GM23338 (cell line): ENCODE measurements around the gene CIDEB. TPM values are rescaled to one million over a fixed set of nuclear protein-coding genes. Genes with fewer than 3 reads are reported as not detected.

ENCODE experiments used
- ATAC-seq: fragments of 200-7000 bp; cut with Tn5 transposase; 3 replicates; pipeline ENCODE4 v1.9.1; 2020
- DNase-seq: peaks from one replicate; pipeline ENCODE4 v3.0.0-alpha.2; 2015; ENCODE audit warnings: low spot score
- H2AFZ ChIP-seq: fragments of 200-600 bp; sonication (generic); 2 replicates; pipeline ENCODE4 v1.8.0; 2016; ENCODE audit warnings: antibody characterized with exemption, mild to moderate bottlenecking, moderate library complexity
- H3F3A ChIP-seq: fragments of 200-600 bp; sonication (generic); replicated peaks from 2 replicates; pipeline ENCODE4 v1.8.0; 2017; ENCODE audit warnings: antibody characterized with exemption, mixed run types, low read depth
- H3K27ac ChIP-seq: fragments of 200-600 bp; sonication (generic); 2 replicates; pipeline ENCODE4 v1.6.1; 2016; ENCODE audit warnings: low read depth
- H3K27me3 ChIP-seq: fragments of 200-600 bp; sonication (generic); 2 replicates; pipeline ENCODE4 v1.8.0; 2016; ENCODE audit warnings: mild to moderate bottlenecking, mixed run types, moderate library complexity; ENCODE audit not compliant: insufficient read depth
- H3K36me3 ChIP-seq: fragments of 200-600 bp; sonication (generic); 2 replicates; pipeline ENCODE4 v1.8.0; 2016; ENCODE audit warnings: mild to moderate bottlenecking; ENCODE audit not compliant: insufficient read depth
- H3K4me1 ChIP-seq: fragments of 200-600 bp; sonication (generic); 2 replicates; pipeline ENCODE4 v1.8.0; 2016; ENCODE audit warnings: mild to moderate bottlenecking, moderate library complexity; ENCODE audit not compliant: insufficient read depth
- H3K4me2 ChIP-seq: fragments of 200-600 bp; sonication (generic); 2 replicates; pipeline ENCODE4 v1.7.1; 2017; ENCODE audit warnings: mixed run types
- H3K4me3 ChIP-seq: fragments of 200-600 bp; sonication (generic); 2 replicates; pipeline ENCODE4 v1.6.1; 2016; ENCODE audit warnings: mixed run types
- H3K79me2 ChIP-seq: fragments of 200-600 bp; sonication (generic); replicated peaks from 2 replicates; pipeline ENCODE4 v1.8.0; 2017; ENCODE audit warnings: mild to moderate bottlenecking; ENCODE audit not compliant: insufficient read depth
- H3K9me2 ChIP-seq: fragments of 200-600 bp; sonication (generic); 2 replicates; pipeline ENCODE4 v1.8.0; 2017; ENCODE audit not compliant: insufficient read depth
- H4K20me1 ChIP-seq: fragments of 200-600 bp; sonication (generic); replicated peaks from 2 replicates; pipeline ENCODE4 v1.8.0; 2017; ENCODE audit warnings: mild to moderate bottlenecking; ENCODE audit not compliant: insufficient read depth
- H3K27ac Mint-ChIP-seq: 2 replicates; pipeline ENCODE4 v1.8.0; 2020; ENCODE audit warnings: inconsistent platforms, mild to moderate bottlenecking, moderate library complexity, mixed read lengths
- H3K27me3 Mint-ChIP-seq: 3 replicates; pipeline ENCODE4 v1.8.0; 2022; ENCODE audit warnings: low read depth, mild to moderate bottlenecking, moderate library complexity, mixed read lengths, inconsistent platforms; ENCODE audit not compliant: insufficient read depth, poor library complexity
- H3K36me3 Mint-ChIP-seq: 3 replicates; pipeline ENCODE4 v1.8.0; 2021; ENCODE audit warnings: low read depth, mild to moderate bottlenecking, inconsistent platforms, moderate library complexity, mixed read lengths
- H3K4me1 Mint-ChIP-seq: 3 replicates; pipeline ENCODE4 v1.8.0; 2020; ENCODE audit warnings: mild to moderate bottlenecking, inconsistent platforms, mixed read lengths
- H3K4me3 Mint-ChIP-seq: 3 replicates; pipeline ENCODE4 v1.8.0; 2021; ENCODE audit warnings: moderate library complexity, mild to moderate bottlenecking, inconsistent platforms, mixed read lengths
- H3K9me3 Mint-ChIP-seq: 3 replicates; pipeline ENCODE4 v1.8.0; 2020; ENCODE audit warnings: moderate library complexity, mild to moderate bottlenecking, inconsistent platforms, mixed read lengths
- CREB1 ChIP-seq: fragments of 250-450 bp; sonication (Bioruptor Pico); IDR thresholded peaks from 2 replicates; pipeline ENCODE4 v1.5.0; 2020; ENCODE audit warnings: low read depth, mild to moderate bottlenecking, moderate library complexity
- CTCF ChIP-seq, 2 experiments: fragments of 200-600 bp in 1 of 2; sonication (generic) in 1 of 2; conservative IDR thresholded peaks; 2 replicates each; pipeline versions ENCODE4 v1.5.1 to v1.6.1; 2016 to 2017; ENCODE audit warnings: antibody characterized with exemption in 2 of 2, low read depth in 2 of 2, mild to moderate bottlenecking in 2 of 2, moderate library complexity in 1 of 2
- ETS1 ChIP-seq: IDR thresholded peaks from 2 replicates; pipeline ENCODE4 v1.6.1; 2016; ENCODE audit warnings: antibody characterized with exemption
- EZH2 ChIP-seq: fragments of 200-600 bp; sonication (generic); IDR thresholded peaks from one replicate; pipeline ENCODE4 v1.8.0; 2017; ENCODE audit warnings: antibody characterized with exemption, mild to moderate bottlenecking, low read depth; ENCODE audit not compliant: unreplicated experiment
- EZH2phosphoT487 ChIP-seq: fragments of 200-600 bp; sonication (generic); IDR thresholded peaks from one replicate; pipeline ENCODE4 v1.8.1; 2018; ENCODE audit warnings: antibody characterized with exemption; ENCODE audit not compliant: unreplicated experiment
- JUNB ChIP-seq: IDR thresholded peaks from one replicate; pipeline ENCODE4 v1.6.1; 2016; ENCODE audit warnings: antibody characterized with exemption; ENCODE audit not compliant: unreplicated experiment
- NANOG ChIP-seq: IDR thresholded peaks from 2 replicates; pipeline ENCODE4 v1.6.1; 2016; ENCODE audit warnings: antibody characterized with exemption, borderline replicate concordance
- POLR2AphosphoS5 ChIP-seq: IDR thresholded peaks from 2 replicates; pipeline ENCODE4 v1.6.1; 2016; ENCODE audit warnings: antibody characterized with exemption, low read depth
- REST ChIP-seq: IDR thresholded peaks from one replicate; pipeline ENCODE4 v1.6.1; 2018; ENCODE audit warnings: antibody characterized with exemption; ENCODE audit not compliant: unreplicated experiment
- STAT1 ChIP-seq: IDR thresholded peaks from one replicate; pipeline ENCODE4 v1.6.1; 2016; ENCODE audit warnings: antibody characterized with exemption; ENCODE audit not compliant: unreplicated experiment
- ZNF114 ChIP-seq: fragments of 250-450 bp; sonication (Bioruptor Pico); IDR thresholded peaks from 2 replicates; pipeline ENCODE4 v1.5.0; 2020; ENCODE audit warnings: mild to moderate bottlenecking, moderate library complexity
- ZNF331 ChIP-seq: fragments of 250-450 bp; sonication (Bioruptor Pico); IDR thresholded peaks from 2 replicates; pipeline ENCODE4 v1.5.0; 2020; ENCODE audit warnings: low read depth, mild to moderate bottlenecking, moderate library complexity
- polyA plus RNA-seq: library from polyadenylated mRNA; unstranded; fragments of >200 nt; fragmentation: Nextera tagmentation; extraction: Ambion mirVana; gene quantifications from 2 replicates; pipeline ENCODE4 v1.2.1, GENCODE V29; 2016
- total RNA-seq: library from RNA; depleted of rRNA; stranded (reverse); fragments of >200 nt; shearing (Covaris generic); gene quantifications from 2 replicates; pipeline ENCODE4 v1.2.3, GENCODE V29; 2014
- TF ChIP-seq, protein P1 (sequence below): fragments of 250-450 bp; sonication (Bioruptor Pico); IDR thresholded peaks from 2 replicates; pipeline ENCODE4 v1.5.0; 2020; ENCODE audit warnings: mild to moderate bottlenecking, moderate library complexity

The CIDEB gene
- total and polyA plus RNA-seq, 2 experiments from 2014 or later: 3.4 to 4.6 TPM

GRCh38 chr14:24314377-24315193, 6.8 kb upstream of the CIDEB start:
- H3K27ac ChIP-seq: no peak overlapping the region
- H3K4me1 ChIP-seq: peaks cover 4% of the 10 kb centered on the region; the same call in 1 of the 2 replicates
- no peaks in the 10 kb centered on the region for H4K20me1 ChIP-seq
- no peak overlapping the region; the same call in 2 of the 3 replicates for H3K4me3 Mint-ChIP-seq
- peaks cover 2% of the 10 kb centered on the region; the same call in 2 of the 3 replicates for H3K36me3 Mint-ChIP-seq
- TF ChIP-seq NANOG (no peak), CTCF (conservative IDR thresholded peaks at IDR 0.05; ENCODE audit: low read depth in 2 of 2) (no peak), STAT1 (no peak), REST (no peak), ZNF331 (no peak), CREB1 (no peak), EZH2phosphoT487 (no peak), JUNB (no peak), EZH2 (no peak), ZNF114 (CRISPR knock-in tag) (no peak), ETS1 (no peak), POLR2AphosphoS5 (no peak)
- TF ChIP-seq, protein P1, sequence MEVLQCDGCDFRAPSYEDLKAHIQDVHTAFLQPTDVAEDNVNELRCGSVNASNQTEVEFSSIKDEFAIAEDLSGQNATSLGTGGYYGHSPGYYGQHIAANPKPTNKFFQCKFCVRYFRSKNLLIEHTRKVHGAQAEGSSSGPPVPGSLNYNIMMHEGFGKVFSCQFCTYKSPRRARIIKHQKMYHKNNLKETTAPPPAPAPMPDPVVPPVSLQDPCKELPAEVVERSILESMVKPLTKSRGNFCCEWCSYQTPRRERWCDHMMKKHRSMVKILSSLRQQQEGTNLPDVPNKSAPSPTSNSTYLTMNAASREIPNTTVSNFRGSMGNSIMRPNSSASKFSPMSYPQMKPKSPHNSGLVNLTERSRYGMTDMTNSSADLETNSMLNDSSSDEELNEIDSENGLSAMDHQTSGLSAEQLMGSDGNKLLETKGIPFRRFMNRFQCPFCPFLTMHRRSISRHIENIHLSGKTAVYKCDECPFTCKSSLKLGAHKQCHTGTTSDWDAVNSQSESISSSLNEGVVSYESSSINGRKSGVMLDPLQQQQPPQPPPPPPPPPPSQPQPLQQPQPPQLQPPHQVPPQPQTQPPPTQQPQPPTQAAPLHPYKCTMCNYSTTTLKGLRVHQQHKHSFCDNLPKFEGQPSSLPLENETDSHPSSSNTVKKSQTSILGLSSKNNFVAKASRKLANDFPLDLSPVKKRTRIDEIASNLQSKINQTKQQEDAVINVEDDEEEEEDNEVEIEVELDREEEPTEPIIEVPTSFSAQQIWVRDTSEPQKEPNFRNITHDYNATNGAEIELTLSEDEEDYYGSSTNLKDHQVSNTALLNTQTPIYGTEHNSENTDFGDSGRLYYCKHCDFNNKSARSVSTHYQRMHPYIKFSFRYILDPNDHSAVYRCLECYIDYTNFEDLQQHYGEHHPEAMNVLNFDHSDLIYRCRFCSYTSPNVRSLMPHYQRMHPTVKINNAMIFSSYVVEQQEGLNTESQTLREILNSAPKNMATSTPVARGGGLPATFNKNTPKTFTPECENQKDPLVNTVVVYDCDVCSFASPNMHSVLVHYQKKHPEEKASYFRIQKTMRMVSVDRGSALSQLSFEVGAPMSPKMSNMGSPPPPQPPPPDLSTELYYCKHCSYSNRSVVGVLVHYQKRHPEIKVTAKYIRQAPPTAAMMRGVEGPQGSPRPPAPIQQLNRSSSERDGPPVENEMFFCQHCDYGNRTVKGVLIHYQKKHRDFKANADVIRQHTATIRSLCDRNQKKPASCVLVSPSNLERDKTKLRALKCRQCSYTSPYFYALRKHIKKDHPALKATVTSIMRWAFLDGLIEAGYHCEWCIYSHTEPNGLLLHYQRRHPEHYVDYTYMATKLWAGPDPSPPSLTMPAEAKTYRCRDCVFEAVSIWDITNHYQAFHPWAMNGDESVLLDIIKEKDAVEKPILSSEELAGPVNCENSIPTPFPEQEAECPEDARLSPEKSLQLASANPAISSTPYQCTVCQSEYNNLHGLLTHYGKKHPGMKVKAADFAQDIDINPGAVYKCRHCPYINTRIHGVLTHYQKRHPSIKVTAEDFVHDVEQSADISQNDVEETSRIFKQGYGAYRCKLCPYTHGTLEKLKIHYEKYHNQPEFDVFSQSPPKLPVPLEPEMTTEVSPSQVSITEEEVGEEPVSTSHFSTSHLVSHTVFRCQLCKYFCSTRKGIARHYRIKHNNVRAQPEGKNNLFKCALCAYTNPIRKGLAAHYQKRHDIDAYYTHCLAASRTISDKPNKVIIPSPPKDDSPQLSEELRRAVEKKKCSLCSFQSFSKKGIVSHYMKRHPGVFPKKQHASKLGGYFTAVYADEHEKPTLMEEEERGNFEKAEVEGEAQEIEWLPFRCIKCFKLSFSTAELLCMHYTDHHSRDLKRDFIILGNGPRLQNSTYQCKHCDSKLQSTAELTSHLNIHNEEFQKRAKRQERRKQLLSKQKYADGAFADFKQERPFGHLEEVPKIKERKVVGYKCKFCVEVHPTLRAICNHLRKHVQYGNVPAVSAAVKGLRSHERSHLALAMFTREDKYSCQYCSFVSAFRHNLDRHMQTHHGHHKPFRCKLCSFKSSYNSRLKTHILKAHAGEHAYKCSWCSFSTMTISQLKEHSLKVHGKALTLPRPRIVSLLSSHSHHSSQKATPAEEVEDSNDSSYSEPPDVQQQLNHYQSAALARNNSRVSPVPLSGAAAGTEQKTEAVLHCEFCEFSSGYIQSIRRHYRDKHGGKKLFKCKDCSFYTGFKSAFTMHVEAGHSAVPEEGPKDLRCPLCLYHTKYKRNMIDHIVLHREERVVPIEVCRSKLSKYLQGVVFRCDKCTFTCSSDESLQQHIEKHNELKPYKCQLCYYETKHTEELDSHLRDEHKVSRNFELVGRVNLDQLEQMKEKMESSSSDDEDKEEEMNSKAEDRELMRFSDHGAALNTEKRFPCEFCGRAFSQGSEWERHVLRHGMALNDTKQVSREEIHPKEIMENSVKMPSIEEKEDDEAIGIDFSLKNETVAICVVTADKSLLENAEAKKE (CRISPR knock-in tag): no peak
- H3K79me2 ChIP-seq: no peaks in the 10 kb centered on the region
- no peaks in the 10 kb centered on the region for H3K36me3 ChIP-seq
- no peak overlapping the region for H2AFZ ChIP-seq
- H3F3A ChIP-seq: no peaks in the 10 kb centered on the region
- no peak for DNase-seq
- H3K27me3 ChIP-seq: peaks cover 51% of the 10 kb centered on the region
- no peak overlapping the region for H3K4me2 ChIP-seq
- no peaks in the 10 kb centered on the region for H3K9me3 Mint-ChIP-seq
- ATAC-seq: no peak
- no peak overlapping the region for H3K4me3 ChIP-seq
- peaks cover 7% of the 10 kb centered on the region; the same call in 2 of the 3 replicates for H3K4me1 Mint-ChIP-seq
- H3K27me3 Mint-ChIP-seq: peaks cover 51% of the 10 kb centered on the region
- H3K9me2 ChIP-seq: no peaks in the 10 kb centered on the region
- H3K27ac Mint-ChIP-seq: no peak overlapping the region
